Panc1 (cell line): ENCODE data around the gene SMPD1. TPM values are rescaled to one million over a fixed set of nuclear protein-coding genes. Genes with fewer than 3 reads are reported as not detected.

Experiments
- ATAC-seq: fragments of 200-7000 bp; cut with Tn5 transposase; 2 replicates; pipeline ENCODE4 v1.9.1; 2020; ENCODE audit warnings: mild to moderate bottlenecking, moderate library complexity
- BruUV-seq: library from RNA; stranded (reverse); fragments of 400-500 nt; replicated peaks from 2 replicates; lab custom pipeline; 2021; lab: Mats Ljungman, UMichigan
- CTCF ChIA-PET: fragments of 300-600 bp; sonication (Branson Sonifier 250); formaldehyde crosslinking; loops from one replicate; lab custom pipeline; 2022; ENCODE audit warnings: antibody characterized with exemption; lab: Charles Lee
- POLR2A ChIA-PET: fragments of 300-600 bp; sonication (Branson Sonifier 250); formaldehyde crosslinking; loops from one replicate; lab custom pipeline; 2022; ENCODE audit warnings: antibody characterized with exemption; lab: Charles Lee
- DNase-seq: peaks from one replicate; pipeline ENCODE4 v3.0.0-alpha.2; 2010; ENCODE audit warnings: low read depth, low spot score
- H3K27ac ChIP-seq: 2 replicates; pipeline ENCODE4 v1.5.1; 2011; ENCODE audit warnings: mild to moderate bottlenecking, low read length, inconsistent platforms
- H3K27me3 ChIP-seq: fragments of 200-500 bp; sonication (Bioruptor generic); 2 replicates; pipeline ENCODE4 v1.6.0; 2014; ENCODE audit warnings: low read length, inconsistent platforms; ENCODE audit not compliant: control insufficient read depth, insufficient read depth
- H3K36me3 ChIP-seq: fragments of 200-500 bp; sonication (Bioruptor generic); 2 replicates; pipeline ENCODE4 v1.5.1; 2014; ENCODE audit warnings: inconsistent platforms, mild to moderate bottlenecking, low read length, moderate library complexity; ENCODE audit not compliant: control insufficient read depth, insufficient read depth
- H3K4me1 ChIP-seq: 2 replicates; pipeline ENCODE4 v1.5.1; 2011; ENCODE audit warnings: inconsistent platforms, mild to moderate bottlenecking, low read length, moderate library complexity; ENCODE audit not compliant: control insufficient read depth, insufficient read depth
- H3K4me3 ChIP-seq, 2 experiments: 2 replicates each; pipeline ENCODE4 v1.5.1; 2011 to 2012; ENCODE audit warnings: low read depth in 2 of 2, low read length in 2 of 2, mild to moderate bottlenecking in 2 of 2, inconsistent platforms in 1 of 2, moderate library complexity in 1 of 2
- H3K9me3 ChIP-seq: fragments of 200-500 bp; sonication (Bioruptor generic); 2 replicates; pipeline ENCODE4 v1.5.1; 2014; ENCODE audit warnings: low read depth, mild to moderate bottlenecking, inconsistent platforms, low read length, moderate library complexity; ENCODE audit not compliant: control insufficient read depth, insufficient read depth
- POLR2AphosphoS5 ChIP-seq: IDR thresholded peaks from 2 replicates; pipeline ENCODE4 v1.6.1; 2012; ENCODE audit warnings: mild to moderate bottlenecking, low read depth, low read length, moderate library complexity
- SIN3A ChIP-seq: IDR thresholded peaks from 2 replicates; pipeline ENCODE4 v1.6.1; 2012; ENCODE audit warnings: low read depth, mild to moderate bottlenecking, low read length, moderate library complexity, borderline replicate concordance; ENCODE audit not compliant: insufficient read depth
- TCF7L2 ChIP-seq: IDR thresholded peaks from 2 replicates; pipeline ENCODE4 v1.6.1; 2011; ENCODE audit warnings: mild to moderate bottlenecking, low read depth, low read length, inconsistent platforms
- in situ Hi-C: cut with HindIII; loops from 2 replicates; pipeline ENCODE4 v1.10.0; 2016; ENCODE audit warnings: low sequenced_read_pairs, low pct_unique_long_range_greater_than_20kb
- intact Hi-C: fragments of 100-400 bp; cut with micrococcal nuclease; formaldehyde crosslinking; loops from one replicate; pipeline ENCODE4 v1.10.0; 2022; ENCODE audit not compliant: unreplicated experiment
- total RNA-seq: library from RNA; stranded (reverse); gene quantifications from one replicate; pipeline ENCODE4 v1.2.1, GENCODE V29; 2021; ENCODE audit not compliant: unreplicated experiment
- TF ChIP-seq, protein P1 (sequence below), 2 experiments: IDR thresholded peaks; 2 replicates each; pipeline ENCODE4 v1.6.1; 2011 to 2012; ENCODE audit warnings: low read depth in 2 of 2, control low read depth in 1 of 2, low read length in 1 of 2, mild to moderate bottlenecking in 1 of 2, moderate library complexity in 1 of 2; ENCODE audit not compliant: insufficient read depth in 1 of 2
- TF ChIP-seq, protein P2 (sequence below): fragments of 450-650 bp; IDR thresholded peaks from 2 replicates; pipeline ENCODE4 v1.5.1; 2017; ENCODE audit warnings: mild to moderate bottlenecking

Gene SMPD1
- total RNA-seq, 1 experiment from 2014 or later = 20.0 TPM

DNA sequence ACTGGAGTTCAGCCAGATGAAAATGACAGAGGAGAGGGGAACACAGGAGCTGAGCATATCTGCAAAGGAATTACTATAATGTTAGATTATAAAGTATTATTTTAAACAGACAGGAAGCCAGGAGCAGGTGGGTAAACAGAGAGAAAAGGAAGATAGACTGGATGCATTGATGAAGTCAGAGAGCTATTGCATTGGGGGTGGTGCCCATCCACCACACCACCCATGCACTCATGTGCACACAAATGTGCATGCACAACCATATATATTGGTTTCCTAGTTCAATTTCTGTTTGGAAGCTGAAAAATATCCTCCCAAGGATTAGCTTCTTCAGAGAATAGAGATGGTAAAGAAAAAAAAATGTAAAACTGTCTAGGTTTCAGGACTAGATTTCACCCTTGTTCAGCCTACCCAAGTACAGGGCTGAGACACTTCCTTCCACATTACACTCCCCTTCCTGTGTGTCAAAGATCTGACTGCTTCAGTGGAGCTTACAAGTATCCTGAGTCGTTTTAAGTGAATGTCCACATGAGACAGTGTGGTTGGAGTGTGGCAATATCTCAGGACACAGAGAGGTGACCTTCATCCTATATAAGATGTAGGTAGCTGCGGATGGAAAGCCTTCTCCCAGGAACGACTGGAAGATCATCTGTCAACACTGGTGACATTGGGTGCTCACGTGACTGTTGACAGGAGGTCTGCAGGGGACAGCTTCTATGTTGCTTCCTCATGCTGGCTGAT lies 12.2 kb upstream of the SMPD1 start:
- CTCF ChIA-PET = interaction anchor here (0.6 to 3.4 kb wide), 12 partner anchors 12 to 327 kb away, joined by 3 to 65 read pairs (median 10); partner anchors contain the start of genes MRPL17, SMPD1 and TPP1
- DNase-seq (no peak), ATAC-seq (no peak)
- POLR2A ChIA-PET = no interaction called here
- Histone ChIP-seq H3K9me3 (no peaks in the 10 kb centered on the region), H3K4me1 (no peaks in the 10 kb centered on the region), H3K27ac (no peak overlapping the region), H3K27me3 (peaks cover 8% of the 10 kb centered on the region), H3K4me3 (no peak overlapping the region), H3K36me3 (no peaks in the 10 kb centered on the region)
- in situ Hi-C loops (no loop called here), intact Hi-C loops (loop anchor here (2.0 to 10.0 kb wide), 2 partner anchors 227 to 329 kb away; partner anchors contain the start of genes ILK and RRP8)
- TF ChIP-seq, protein P1, sequence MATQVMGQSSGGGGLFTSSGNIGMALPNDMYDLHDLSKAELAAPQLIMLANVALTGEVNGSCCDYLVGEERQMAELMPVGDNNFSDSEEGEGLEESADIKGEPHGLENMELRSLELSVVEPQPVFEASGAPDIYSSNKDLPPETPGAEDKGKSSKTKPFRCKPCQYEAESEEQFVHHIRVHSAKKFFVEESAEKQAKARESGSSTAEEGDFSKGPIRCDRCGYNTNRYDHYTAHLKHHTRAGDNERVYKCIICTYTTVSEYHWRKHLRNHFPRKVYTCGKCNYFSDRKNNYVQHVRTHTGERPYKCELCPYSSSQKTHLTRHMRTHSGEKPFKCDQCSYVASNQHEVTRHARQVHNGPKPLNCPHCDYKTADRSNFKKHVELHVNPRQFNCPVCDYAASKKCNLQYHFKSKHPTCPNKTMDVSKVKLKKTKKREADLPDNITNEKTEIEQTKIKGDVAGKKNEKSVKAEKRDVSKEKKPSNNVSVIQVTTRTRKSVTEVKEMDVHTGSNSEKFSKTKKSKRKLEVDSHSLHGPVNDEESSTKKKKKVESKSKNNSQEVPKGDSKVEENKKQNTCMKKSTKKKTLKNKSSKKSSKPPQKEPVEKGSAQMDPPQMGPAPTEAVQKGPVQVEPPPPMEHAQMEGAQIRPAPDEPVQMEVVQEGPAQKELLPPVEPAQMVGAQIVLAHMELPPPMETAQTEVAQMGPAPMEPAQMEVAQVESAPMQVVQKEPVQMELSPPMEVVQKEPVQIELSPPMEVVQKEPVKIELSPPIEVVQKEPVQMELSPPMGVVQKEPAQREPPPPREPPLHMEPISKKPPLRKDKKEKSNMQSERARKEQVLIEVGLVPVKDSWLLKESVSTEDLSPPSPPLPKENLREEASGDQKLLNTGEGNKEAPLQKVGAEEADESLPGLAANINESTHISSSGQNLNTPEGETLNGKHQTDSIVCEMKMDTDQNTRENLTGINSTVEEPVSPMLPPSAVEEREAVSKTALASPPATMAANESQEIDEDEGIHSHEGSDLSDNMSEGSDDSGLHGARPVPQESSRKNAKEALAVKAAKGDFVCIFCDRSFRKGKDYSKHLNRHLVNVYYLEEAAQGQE (IDR thresholded peaks at IDR 0.05; ENCODE audit: insufficient read depth in 1 of 2, low read depth in 2 of 2, low read length in 1 of 2) = no peak
- no peak for TF ChIP-seq TCF7L2
- TF ChIP-seq, protein P2, sequence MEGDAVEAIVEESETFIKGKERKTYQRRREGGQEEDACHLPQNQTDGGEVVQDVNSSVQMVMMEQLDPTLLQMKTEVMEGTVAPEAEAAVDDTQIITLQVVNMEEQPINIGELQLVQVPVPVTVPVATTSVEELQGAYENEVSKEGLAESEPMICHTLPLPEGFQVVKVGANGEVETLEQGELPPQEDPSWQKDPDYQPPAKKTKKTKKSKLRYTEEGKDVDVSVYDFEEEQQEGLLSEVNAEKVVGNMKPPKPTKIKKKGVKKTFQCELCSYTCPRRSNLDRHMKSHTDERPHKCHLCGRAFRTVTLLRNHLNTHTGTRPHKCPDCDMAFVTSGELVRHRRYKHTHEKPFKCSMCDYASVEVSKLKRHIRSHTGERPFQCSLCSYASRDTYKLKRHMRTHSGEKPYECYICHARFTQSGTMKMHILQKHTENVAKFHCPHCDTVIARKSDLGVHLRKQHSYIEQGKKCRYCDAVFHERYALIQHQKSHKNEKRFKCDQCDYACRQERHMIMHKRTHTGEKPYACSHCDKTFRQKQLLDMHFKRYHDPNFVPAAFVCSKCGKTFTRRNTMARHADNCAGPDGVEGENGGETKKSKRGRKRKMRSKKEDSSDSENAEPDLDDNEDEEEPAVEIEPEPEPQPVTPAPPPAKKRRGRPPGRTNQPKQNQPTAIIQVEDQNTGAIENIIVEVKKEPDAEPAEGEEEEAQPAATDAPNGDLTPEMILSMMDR = no peak
- TF ChIP-seq POLR2AphosphoS5 = no peak
- no TSS peak for BruUV-seq

DNA sequence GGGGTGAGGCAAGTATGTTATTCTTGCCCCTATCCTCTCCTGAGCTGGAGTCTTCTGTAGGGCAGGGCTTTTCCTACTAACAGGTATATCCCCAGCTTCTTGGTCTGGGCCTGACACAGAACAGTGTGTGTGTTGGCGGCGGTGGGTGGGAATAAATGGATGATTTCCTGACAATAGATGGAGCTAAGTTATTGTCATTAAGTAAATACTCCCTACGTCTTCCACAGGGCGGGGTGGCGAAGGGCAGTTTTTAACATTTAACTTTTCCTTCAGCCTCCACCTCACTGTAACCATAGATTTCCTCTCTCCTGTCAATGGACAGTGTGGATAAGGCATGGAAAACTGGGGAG lies 11.7 kb upstream of the SMPD1 start:
- POLR2A ChIA-PET = interaction anchor here (0.8 kb wide), 1 partner anchor 97 kb away, joined by 4 read pairs; no protein-coding TSS in a partner anchor
- Histone ChIP-seq H3K27me3 (peaks cover 8% of the 10 kb centered on the region), H3K4me3 (no peak overlapping the region), H3K36me3 (no peaks in the 10 kb centered on the region), H3K4me1 (no peaks in the 10 kb centered on the region), H3K9me3 (no peaks in the 10 kb centered on the region), H3K27ac (no peak overlapping the region)
- CTCF ChIA-PET = interaction anchor here (0.6 to 3.4 kb wide), 37 partner anchors 10 to 1777 kb away, joined by 3 to 65 read pairs (median 5); partner anchors contain the start of genes APBB1, DNHD1, HPX and MRPL17
- TF ChIP-seq TCF7L2 = no peak
- TF ChIP-seq POLR2AphosphoS5 = no peak
- TF ChIP-seq, protein P2 = no peak
- TF ChIP-seq SIN3A = no peak
- TF ChIP-seq, protein P1 (IDR thresholded peaks at IDR 0.05; ENCODE audit: insufficient read depth in 1 of 2, low read depth in 2 of 2, low read length in 1 of 2) = no peak
- in situ Hi-C loops (no loop called here), intact Hi-C loops (loop anchor here (2.0 to 10.0 kb wide), 2 partner anchors 226 to 328 kb away; partner anchors contain the start of genes ILK and RRP8)
- DNase-seq (no peak), ATAC-seq (no peak)
- BruUV-seq = no TSS peak
